ENCODE measurements around the gene ACAP2.

DNA sequence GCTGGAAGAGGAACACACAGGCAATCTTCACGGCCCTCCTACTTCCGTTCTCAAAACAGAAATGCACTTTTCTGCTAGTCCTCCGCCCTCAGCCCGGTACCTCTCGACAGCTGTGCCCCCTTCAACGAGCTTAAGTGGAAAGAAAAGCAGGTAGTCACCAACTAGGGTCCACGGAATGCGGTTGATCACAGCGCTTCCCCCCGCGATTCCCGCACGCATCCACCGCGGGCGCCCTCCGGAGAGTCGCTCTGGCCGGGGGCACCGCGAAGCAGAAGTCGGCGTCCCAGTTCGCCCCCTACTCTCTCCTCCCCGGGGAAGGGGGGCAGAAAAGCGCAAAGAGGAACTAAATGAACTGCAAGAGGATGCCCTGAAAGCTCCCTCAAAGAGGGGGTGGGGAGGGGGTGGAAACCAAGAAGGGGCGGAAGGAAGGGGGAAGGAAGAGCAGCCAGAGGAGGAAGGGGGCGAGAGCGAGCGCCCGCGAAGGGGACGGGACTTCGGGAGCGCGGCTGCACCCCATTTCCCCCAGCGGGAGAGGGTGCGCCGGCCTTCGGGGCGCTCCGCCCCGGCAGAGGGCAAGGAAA is 738 bp downstream of the ACAP2 start:
- TF ChIP-seq, protein P1, sequence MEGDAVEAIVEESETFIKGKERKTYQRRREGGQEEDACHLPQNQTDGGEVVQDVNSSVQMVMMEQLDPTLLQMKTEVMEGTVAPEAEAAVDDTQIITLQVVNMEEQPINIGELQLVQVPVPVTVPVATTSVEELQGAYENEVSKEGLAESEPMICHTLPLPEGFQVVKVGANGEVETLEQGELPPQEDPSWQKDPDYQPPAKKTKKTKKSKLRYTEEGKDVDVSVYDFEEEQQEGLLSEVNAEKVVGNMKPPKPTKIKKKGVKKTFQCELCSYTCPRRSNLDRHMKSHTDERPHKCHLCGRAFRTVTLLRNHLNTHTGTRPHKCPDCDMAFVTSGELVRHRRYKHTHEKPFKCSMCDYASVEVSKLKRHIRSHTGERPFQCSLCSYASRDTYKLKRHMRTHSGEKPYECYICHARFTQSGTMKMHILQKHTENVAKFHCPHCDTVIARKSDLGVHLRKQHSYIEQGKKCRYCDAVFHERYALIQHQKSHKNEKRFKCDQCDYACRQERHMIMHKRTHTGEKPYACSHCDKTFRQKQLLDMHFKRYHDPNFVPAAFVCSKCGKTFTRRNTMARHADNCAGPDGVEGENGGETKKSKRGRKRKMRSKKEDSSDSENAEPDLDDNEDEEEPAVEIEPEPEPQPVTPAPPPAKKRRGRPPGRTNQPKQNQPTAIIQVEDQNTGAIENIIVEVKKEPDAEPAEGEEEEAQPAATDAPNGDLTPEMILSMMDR (IDR thresholded peaks at IDR 0.05): no peak
- no peak for TF ChIP-seq POLR2A (IDR thresholded peaks at IDR 0.05)

Measured in testis (tissue), 2 donors.